Measurements from ENCODE around the gene AP3B1.

AP3B1 gene

DNA sequence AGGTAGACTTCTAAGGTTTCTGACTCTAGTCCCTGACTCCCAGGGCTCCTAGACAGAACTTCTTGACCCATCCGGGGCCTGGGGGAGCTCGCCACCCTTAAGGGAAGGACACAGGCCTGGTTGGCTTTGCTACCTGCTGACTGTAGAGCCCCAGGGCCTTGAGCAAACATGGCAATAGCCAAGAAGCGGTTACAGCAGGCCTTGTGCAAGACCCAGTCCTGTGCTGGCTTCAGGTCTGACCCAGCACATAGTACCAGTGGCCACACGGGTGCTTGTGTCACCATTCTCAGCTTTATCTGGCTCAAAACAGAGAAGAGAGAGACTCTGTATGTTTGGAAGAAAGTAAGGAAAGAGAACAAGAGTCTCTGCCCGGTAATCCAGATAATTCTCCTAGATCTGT lies 41.8 kb downstream of the AP3B1 start:
- Mint-ChIP-seq H3K27me3 (ENCODE audit: low read depth, poor library complexity) (no peaks in the 10 kb centered on the region), H3K36me3 (ENCODE audit: low read depth) (peaks cover 89% of the 10 kb centered on the region), H3K9me3 (peaks cover 54% of the 10 kb centered on the region), H3K27ac (no peak overlapping the region), H3K4me3 (no peak overlapping the region), H3K4me1 (no peaks in the 10 kb centered on the region)
- DNase-seq, result no peak
- TF ChIP-seq, protein P1, sequence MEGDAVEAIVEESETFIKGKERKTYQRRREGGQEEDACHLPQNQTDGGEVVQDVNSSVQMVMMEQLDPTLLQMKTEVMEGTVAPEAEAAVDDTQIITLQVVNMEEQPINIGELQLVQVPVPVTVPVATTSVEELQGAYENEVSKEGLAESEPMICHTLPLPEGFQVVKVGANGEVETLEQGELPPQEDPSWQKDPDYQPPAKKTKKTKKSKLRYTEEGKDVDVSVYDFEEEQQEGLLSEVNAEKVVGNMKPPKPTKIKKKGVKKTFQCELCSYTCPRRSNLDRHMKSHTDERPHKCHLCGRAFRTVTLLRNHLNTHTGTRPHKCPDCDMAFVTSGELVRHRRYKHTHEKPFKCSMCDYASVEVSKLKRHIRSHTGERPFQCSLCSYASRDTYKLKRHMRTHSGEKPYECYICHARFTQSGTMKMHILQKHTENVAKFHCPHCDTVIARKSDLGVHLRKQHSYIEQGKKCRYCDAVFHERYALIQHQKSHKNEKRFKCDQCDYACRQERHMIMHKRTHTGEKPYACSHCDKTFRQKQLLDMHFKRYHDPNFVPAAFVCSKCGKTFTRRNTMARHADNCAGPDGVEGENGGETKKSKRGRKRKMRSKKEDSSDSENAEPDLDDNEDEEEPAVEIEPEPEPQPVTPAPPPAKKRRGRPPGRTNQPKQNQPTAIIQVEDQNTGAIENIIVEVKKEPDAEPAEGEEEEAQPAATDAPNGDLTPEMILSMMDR (IDR thresholded peaks at IDR 0.05), result no peak

DNA sequence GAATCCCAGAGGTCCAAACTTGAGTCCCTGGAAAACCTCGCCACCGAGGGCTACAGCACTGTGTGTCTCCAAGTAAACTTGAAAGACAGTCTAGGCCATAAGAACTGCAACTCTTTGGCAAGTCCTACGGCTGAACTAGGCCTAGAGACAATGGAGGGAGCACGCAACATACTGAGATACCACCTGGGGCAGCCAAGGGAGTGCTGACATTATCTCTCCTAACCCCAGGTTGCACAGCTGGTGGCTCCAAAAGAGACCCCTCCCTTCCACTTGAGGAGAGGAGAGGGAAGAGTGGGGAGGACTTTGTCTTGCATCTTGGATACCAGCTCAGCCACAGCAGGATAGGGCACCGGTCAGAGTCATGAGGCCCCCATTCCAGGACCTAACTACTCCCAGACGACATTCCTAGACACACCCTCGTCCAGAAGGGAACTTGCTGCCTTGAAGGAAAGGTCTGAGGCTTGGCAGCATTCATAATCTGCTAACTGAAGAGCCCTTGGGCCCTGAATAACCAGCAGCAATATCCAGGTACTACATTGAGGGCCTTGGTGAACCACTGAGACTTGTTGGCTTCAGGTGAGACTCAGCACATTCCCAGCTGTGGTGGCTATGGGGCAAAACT lies 42.7 kb downstream of the AP3B1 start:
- no peak for DNase-seq
- peaks cover 84% of the 10 kb centered on the region for H3K36me3 Mint-ChIP-seq (ENCODE audit: low read depth)
- H3K27ac Mint-ChIP-seq, result no peak overlapping the region
- peaks cover 44% of the 10 kb centered on the region for H3K9me3 Mint-ChIP-seq
- H3K27me3 Mint-ChIP-seq (ENCODE audit: low read depth, poor library complexity), result no peaks in the 10 kb centered on the region
- H3K4me3 Mint-ChIP-seq, result no peak overlapping the region
- TF ChIP-seq, protein P1 (IDR thresholded peaks at IDR 0.05), result no peak
- H3K4me1 Mint-ChIP-seq, result no peaks in the 10 kb centered on the region

DNA sequence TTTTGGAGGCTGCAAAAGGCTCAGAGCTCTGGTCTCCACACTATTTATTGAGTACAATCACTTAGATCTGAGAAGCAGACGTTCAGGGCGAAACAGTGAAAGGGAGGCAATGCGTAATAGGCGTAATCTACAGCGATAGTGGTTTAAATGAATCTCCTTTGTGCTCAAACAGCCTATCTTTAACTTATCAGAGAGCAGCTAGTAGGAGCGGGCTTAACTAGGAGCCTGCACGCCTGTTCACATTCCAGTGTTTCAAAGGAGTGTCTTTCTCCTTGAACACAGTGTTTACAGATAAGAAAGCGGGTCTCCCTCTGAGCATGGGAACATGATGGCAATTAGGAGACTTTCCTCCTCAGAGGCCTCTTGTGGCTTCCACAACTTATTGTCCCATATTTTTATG lies 49.4 kb downstream of the AP3B1 start:
- Mint-ChIP-seq H3K4me3 (no peak overlapping the region), H3K9me3 (peaks cover 3% of the 10 kb centered on the region), H3K36me3 (ENCODE audit: low read depth) (peaks cover 63% of the 10 kb centered on the region), H3K4me1 (no peaks in the 10 kb centered on the region), H3K27me3 (ENCODE audit: low read depth, poor library complexity) (no peaks in the 10 kb centered on the region), H3K27ac (no peak overlapping the region)
- no peak for DNase-seq
- TF ChIP-seq, protein P1 (IDR thresholded peaks at IDR 0.05), result no peak

DNA sequence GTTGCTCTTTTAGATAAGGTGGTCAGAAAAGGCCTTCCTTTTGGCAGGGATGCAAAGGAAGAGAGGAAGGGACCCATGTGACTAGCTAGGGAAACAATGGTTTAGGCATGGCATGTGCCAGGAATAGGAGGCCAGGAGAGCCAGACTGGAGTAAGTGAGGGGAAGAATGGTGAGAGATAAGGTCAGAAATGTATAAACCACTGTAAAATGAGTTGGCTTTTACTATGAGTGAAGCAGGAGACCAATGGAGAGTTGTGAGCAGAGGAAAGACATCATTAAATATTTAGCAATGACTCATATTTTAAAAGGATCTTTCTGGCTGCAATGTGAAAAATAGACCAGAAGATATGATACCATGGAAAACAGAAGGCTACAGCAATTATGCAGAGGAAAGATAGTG lies 50.9 kb downstream of the AP3B1 start:
- Mint-ChIP-seq H3K9me3 (peaks cover 6% of the 10 kb centered on the region), H3K4me1 (no peaks in the 10 kb centered on the region), H3K27me3 (ENCODE audit: low read depth, poor library complexity) (no peaks in the 10 kb centered on the region), H3K36me3 (ENCODE audit: low read depth) (peaks cover 63% of the 10 kb centered on the region), H3K27ac (no peak overlapping the region), H3K4me3 (no peak overlapping the region)
- TF ChIP-seq, protein P1 (IDR thresholded peaks at IDR 0.05), result no peak
- DNase-seq, result no peak

DNA sequence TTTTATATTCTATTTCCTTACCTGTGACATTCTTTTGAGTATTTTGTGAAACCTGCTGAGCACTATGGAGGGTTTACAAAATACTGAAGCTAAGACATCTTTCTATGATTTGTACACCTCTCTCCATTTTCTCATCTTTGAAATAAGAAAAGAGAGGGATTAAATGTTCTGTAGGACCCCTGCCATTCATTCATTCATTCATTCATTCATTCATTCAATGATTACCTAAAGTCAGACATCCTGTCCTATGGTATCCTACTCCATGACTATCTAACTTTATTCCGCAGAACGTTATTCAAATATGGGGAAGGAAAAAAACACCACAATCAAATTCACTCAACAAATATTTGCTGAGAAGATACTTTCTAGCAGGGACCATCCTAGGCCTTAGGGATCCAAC lies 51.4 kb downstream of the AP3B1 start:
- no peaks in the 10 kb centered on the region for H3K27me3 Mint-ChIP-seq (ENCODE audit: low read depth, poor library complexity)

DNA sequence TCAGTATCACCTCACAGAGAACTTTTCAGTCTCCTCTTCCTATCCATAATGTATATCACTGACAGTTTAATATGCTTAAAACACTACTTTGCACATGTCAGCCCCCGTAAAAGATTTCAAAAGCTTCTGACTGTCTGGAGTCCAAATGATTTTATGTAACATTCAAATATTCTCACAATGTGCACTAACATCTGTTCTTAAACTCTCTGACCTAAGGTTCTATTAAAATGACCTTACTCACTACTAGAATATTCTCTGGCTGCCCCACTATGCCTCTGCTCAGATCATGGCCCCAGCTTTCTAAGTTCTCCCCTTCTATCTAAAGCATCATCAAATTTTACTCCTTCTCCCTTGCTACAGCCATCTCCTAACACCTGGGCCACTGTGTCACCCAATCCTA lies 52.5 kb downstream of the AP3B1 start:
- Mint-ChIP-seq H3K4me1 (no peaks in the 10 kb centered on the region), H3K27me3 (ENCODE audit: low read depth, poor library complexity) (no peaks in the 10 kb centered on the region), H3K36me3 (ENCODE audit: low read depth) (peaks cover 67% of the 10 kb centered on the region), H3K27ac (peak overlapping the region; percentile 58), H3K9me3 (peaks cover 10% of the 10 kb centered on the region), H3K4me3 (no peak overlapping the region)
- TF ChIP-seq, protein P1 (IDR thresholded peaks at IDR 0.05), result no peak
- no peak for DNase-seq

More for the DNA sequence above, 51.4 kb downstream of the AP3B1 start:
- Mint-ChIP-seq H3K4me1 (no peaks in the 10 kb centered on the region), H3K36me3 (ENCODE audit: low read depth) (peaks cover 65% of the 10 kb centered on the region), H3K27ac (no peak overlapping the region), H3K4me3 (no peak overlapping the region), H3K9me3 (peaks cover 10% of the 10 kb centered on the region)
- DNase-seq, result no peak
- TF ChIP-seq, protein P1 (IDR thresholded peaks at IDR 0.05), result no peak
